ENCODE data around the gene PCSK4.

GRCh38 chr19:1495051-1495798, 5.1 kb upstream of the PCSK4 start:
- TF ChIP-seq MAFK (IDR thresholded peaks at IDR 0.05; ENCODE audit: low read length) (no peak), EZH2 (IDR thresholded peaks at IDR 0.05; ENCODE audit: borderline replicate concordance, low read depth, low read length) (no peak), ZNF707 (CRISPR knock-in tag; conservative IDR thresholded peaks at IDR 0.05) (no peak), JUNB (CRISPR knock-in tag; conservative IDR thresholded peaks at IDR 0.05) (no peak), NRF1 (conservative IDR thresholded peaks at IDR 0.05 in 1 of 2, IDR thresholded peaks at IDR 0.05 in 1 of 2) (no peak), BRCA1 (IDR thresholded peaks at IDR 0.05) (no peak), BRCA1 (CRISPR knock-in tag; IDR thresholded peaks at IDR 0.05) (no peak), ZNF609 (CRISPR knock-in tag; IDR thresholded peaks at IDR 0.05; ENCODE audit: borderline replicate concordance) (no peak)
- TF ChIP-seq, protein P1, sequence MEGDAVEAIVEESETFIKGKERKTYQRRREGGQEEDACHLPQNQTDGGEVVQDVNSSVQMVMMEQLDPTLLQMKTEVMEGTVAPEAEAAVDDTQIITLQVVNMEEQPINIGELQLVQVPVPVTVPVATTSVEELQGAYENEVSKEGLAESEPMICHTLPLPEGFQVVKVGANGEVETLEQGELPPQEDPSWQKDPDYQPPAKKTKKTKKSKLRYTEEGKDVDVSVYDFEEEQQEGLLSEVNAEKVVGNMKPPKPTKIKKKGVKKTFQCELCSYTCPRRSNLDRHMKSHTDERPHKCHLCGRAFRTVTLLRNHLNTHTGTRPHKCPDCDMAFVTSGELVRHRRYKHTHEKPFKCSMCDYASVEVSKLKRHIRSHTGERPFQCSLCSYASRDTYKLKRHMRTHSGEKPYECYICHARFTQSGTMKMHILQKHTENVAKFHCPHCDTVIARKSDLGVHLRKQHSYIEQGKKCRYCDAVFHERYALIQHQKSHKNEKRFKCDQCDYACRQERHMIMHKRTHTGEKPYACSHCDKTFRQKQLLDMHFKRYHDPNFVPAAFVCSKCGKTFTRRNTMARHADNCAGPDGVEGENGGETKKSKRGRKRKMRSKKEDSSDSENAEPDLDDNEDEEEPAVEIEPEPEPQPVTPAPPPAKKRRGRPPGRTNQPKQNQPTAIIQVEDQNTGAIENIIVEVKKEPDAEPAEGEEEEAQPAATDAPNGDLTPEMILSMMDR (IDR thresholded peaks at IDR 0.05 in 2 of 3, conservative IDR thresholded peaks at IDR 0.05 in 1 of 3; ENCODE audit: insufficient read depth in 2 of 3, low read depth in 1 of 3, low read length in 3 of 3), result no peak
- TF ChIP-seq, protein P2, sequence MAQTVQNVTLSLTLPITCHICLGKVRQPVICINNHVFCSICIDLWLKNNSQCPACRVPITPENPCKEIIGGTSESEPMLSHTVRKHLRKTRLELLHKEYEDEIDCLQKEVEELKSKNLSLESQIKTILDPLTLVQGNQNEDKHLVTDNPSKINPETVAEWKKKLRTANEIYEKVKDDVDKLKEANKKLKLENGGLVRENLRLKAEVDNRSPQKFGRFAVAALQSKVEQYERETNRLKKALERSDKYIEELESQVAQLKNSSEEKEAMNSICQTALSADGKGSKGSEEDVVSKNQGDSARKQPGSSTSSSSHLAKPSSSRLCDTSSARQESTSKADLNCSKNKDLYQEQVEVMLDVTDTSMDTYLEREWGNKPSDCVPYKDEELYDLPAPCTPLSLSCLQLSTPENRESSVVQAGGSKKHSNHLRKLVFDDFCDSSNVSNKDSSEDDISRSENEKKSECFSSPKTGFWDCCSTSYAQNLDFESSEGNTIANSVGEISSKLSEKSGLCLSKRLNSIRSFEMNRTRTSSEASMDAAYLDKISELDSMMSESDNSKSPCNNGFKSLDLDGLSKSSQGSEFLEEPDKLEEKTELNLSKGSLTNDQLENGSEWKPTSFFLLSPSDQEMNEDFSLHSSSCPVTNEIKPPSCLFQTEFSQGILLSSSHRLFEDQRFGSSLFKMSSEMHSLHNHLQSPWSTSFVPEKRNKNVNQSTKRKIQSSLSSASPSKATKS (CRISPR knock-in tag; IDR thresholded peaks at IDR 0.05), result no peak
- TF ChIP-seq, protein P3, sequence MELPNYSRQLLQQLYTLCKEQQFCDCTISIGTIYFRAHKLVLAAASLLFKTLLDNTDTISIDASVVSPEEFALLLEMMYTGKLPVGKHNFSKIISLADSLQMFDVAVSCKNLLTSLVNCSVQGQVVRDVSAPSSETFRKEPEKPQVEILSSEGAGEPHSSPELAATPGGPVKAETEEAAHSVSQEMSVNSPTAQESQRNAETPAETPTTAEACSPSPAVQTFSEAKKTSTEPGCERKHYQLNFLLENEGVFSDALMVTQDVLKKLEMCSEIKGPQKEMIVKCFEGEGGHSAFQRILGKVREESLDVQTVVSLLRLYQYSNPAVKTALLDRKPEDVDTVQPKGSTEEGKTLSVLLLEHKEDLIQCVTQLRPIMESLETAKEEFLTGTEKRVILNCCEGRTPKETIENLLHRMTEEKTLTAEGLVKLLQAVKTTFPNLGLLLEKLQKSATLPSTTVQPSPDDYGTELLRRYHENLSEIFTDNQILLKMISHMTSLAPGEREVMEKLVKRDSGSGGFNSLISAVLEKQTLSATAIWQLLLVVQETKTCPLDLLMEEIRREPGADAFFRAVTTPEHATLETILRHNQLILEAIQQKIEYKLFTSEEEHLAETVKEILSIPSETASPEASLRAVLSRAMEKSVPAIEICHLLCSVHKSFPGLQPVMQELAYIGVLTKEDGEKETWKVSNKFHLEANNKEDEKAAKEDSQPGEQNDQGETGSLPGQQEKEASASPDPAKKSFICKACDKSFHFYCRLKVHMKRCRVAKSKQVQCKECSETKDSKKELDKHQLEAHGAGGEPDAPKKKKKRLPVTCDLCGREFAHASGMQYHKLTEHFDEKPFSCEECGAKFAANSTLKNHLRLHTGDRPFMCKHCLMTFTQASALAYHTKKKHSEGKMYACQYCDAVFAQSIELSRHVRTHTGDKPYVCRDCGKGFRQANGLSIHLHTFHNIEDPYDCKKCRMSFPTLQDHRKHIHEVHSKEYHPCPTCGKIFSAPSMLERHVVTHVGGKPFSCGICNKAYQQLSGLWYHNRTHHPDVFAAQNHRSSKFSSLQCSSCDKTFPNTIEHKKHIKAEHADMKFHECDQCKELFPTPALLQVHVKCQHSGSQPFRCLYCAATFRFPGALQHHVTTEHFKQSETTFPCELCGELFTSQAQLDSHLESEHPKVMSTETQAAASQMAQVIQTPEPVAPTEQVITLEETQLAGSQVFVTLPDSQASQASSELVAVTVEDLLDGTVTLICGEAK (IDR thresholded peaks at IDR 0.05), result no peak
- TF ChIP-seq, protein P3 (CRISPR knock-in tag; IDR thresholded peaks at IDR 0.05), result no peak
- TF ChIP-seq, protein P4, sequence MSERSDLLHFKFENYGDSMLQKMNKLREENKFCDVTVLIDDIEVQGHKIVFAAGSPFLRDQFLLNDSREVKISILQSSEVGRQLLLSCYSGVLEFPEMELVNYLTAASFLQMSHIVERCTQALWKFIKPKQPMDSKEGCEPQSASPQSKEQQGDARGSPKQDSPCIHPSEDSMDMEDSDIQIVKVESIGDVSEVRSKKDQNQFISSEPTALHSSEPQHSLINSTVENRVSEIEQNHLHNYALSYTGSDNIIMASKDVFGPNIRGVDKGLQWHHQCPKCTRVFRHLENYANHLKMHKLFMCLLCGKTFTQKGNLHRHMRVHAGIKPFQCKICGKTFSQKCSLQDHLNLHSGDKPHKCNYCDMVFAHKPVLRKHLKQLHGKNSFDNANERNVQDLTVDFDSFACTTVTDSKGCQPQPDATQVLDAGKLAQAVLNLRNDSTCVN (CRISPR knock-in tag; IDR thresholded peaks at IDR 0.05), result no peak
